22Rv1 (cell line): ENCODE data around the gene STK33.

ENCODE experiments used
- ZFX ChIP-seq: fragments of 450-650 bp; IDR thresholded peaks from 2 replicates; pipeline ENCODE4 v1.6.1; 2017; ENCODE audit warnings: antibody characterized with exemption, borderline replicate concordance
- TF ChIP-seq, protein P1 (sequence below): fragments of 450-650 bp; IDR thresholded peaks from 2 replicates; pipeline ENCODE4 v1.5.1; 2017; ENCODE audit warnings: mild to moderate bottlenecking

- TF ChIP-seq, protein P1, sequence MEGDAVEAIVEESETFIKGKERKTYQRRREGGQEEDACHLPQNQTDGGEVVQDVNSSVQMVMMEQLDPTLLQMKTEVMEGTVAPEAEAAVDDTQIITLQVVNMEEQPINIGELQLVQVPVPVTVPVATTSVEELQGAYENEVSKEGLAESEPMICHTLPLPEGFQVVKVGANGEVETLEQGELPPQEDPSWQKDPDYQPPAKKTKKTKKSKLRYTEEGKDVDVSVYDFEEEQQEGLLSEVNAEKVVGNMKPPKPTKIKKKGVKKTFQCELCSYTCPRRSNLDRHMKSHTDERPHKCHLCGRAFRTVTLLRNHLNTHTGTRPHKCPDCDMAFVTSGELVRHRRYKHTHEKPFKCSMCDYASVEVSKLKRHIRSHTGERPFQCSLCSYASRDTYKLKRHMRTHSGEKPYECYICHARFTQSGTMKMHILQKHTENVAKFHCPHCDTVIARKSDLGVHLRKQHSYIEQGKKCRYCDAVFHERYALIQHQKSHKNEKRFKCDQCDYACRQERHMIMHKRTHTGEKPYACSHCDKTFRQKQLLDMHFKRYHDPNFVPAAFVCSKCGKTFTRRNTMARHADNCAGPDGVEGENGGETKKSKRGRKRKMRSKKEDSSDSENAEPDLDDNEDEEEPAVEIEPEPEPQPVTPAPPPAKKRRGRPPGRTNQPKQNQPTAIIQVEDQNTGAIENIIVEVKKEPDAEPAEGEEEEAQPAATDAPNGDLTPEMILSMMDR: no peak
- no peak for TF ChIP-seq ZFX
Measured at GRCh38 chr11:8368194-8368593, 225.8 kb downstream of the STK33 start.
